NCI-H524 treated with DMSO at 0.1 percent for 48 hours (cell line): ENCODE data around the gene ZNF329.
A peak's percentile ranks its signal among the peaks of the same experiment; 100 is the strongest.

Experiments
- DNase-seq: peaks from one replicate; lab custom pipeline; 2025; lab: John Stamatoyannopoulos, UW

ZNF329 gene

GRCh38 chr19:58118979-58119733 is 31.4 kb downstream of the ZNF329 start:
- no peak for DNase-seq

- no peak for DNase-seq
Measured at GRCh38 chr19:58117841-58118575, 32.6 kb downstream of the ZNF329 start.

DNA sequence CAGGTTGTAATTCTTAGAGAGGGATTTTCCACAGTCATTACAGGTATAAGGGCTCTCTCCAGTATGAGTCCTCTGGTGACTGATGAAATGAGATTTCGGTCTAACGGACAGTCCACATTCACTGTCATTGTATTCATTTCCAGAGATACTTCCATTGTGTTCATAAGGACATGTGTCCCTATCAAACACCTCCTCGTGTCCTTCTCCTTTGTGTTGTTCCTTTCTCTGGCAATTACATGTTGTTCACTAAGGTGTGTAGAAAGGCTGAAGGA is 42.1 kb downstream of the ZNF329 start:
- DNase-seq = no peak

- no peak for DNase-seq
Measured at GRCh38 chr19:58107778-58108545, 42.6 kb downstream of the ZNF329 start.

- no peak for DNase-seq
Measured at GRCh38 chr19:58098682-58098998, 51.9 kb downstream of the ZNF329 start.

DNA sequence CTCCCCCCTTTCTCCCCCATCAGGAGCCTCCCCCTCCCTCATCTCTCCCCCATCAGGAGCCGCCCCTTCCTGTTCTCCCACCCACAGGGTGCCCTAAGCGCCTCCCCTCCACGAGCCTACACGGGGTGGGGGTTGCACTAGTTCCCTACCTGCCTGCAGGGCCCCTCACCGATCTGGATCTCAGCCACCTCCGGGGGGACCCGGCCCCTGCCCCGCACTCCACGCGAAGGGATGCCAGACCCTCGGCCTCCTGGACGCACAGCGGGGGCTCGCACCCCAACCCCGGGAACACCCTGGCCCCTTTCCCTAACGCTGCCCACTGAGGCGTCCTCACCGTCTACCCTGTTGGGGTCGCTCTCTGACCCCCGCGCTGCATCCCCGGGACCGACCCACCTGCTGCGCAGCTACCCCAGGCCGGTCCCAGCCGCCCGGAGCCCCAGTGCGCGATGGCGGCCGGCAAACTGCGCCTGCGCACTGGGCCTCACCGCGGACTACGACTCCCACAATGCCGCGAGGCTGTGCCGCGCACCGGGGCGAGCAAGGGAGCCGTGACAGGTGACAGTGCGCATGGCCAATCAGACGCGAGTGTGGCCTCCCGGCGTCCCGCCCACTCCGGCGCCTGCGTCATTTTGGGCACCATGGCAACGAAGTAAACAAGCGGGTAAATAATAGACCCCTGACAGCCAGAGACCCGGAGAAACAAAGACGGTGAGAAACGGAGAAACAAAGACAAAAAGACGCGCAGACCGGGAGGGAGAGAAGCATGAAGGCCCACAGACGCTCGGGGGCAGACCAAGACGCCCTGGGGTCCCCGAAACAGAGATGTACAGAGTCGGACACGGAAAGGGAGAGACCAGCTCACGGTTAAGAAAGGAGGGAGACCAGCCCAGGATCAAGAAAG is 52.6 kb downstream of the ZNF329 start, which contains the start of gene ZSCAN18:
ZSCAN18 (minus strand) TSS at position 451 of the 901 bp plus-strand sequence. CDS start 7,964 bp downstream, outside the sequence.
- peak; percentile 76 for DNase-seq

GRCh38 chr19:58097349-58097748 is 53.2 kb downstream of the ZNF329 start:
- no peak for DNase-seq

GRCh38 chr19:58096884-58097283 is 53.7 kb downstream of the ZNF329 start:
- no peak for DNase-seq

- no peak for DNase-seq
Measured at GRCh38 chr19:58095328-58095727, 55.3 kb downstream of the ZNF329 start.

DNA sequence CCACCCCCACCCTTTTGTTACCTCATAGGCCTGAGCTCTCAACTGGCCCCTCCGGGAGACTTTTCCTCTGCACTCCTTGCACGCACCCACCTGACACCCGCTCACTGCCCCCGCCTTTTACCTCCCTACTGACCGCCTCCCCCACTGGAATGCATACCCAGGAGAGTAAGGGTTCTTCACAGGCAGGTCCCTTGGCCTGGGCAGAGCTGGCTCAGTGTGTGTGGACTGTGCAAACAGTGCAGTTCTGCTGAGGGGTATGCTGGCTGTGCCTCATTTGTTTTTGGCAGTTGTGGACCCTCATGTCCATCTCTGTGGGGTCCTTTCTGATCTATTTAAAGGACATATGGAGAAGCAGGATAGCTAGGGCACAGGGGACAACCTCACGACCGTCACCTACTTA is 57.5 kb downstream of the ZNF329 start:
- no peak for DNase-seq

GRCh38 chr19:58091251-58091995 is 59.2 kb downstream of the ZNF329 start:
- no peak for DNase-seq

GRCh38 chr19:58089846-58090245 is 60.7 kb downstream of the ZNF329 start:
- DNase-seq = no peak

DNA sequence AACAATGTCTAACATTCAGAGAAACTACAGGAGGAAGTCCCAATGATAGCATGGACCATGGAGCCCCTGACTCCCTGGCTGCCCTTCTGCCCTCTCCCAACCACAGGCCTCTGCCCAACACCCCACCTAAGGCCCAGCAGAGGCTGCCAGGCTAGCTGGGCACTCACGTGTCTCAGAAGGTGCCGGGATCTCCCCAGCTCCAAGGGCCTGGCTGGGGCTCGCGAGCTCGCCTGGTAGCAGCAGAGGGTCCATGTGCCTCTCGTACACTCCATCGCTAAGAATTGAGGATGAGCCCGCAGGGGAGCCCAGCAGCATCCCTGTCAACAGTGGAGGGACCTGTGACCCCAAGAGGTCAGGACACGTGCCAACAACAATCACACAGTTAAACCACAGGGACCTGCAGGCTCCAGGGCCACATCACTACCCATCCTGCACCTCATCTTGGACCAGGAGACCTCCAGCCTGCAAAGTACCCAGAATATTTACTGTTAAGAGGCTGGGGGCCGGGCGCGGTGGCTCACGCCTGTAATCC is 62.0 kb downstream of the ZNF329 start:
- no peak for DNase-seq

GRCh38 chr19:58086825-58087710 is 63.5 kb downstream of the ZNF329 start:
- no peak for DNase-seq

GRCh38 chr19:58085348-58085875 is 65.2 kb downstream of the ZNF329 start:
- no peak for DNase-seq

DNA sequence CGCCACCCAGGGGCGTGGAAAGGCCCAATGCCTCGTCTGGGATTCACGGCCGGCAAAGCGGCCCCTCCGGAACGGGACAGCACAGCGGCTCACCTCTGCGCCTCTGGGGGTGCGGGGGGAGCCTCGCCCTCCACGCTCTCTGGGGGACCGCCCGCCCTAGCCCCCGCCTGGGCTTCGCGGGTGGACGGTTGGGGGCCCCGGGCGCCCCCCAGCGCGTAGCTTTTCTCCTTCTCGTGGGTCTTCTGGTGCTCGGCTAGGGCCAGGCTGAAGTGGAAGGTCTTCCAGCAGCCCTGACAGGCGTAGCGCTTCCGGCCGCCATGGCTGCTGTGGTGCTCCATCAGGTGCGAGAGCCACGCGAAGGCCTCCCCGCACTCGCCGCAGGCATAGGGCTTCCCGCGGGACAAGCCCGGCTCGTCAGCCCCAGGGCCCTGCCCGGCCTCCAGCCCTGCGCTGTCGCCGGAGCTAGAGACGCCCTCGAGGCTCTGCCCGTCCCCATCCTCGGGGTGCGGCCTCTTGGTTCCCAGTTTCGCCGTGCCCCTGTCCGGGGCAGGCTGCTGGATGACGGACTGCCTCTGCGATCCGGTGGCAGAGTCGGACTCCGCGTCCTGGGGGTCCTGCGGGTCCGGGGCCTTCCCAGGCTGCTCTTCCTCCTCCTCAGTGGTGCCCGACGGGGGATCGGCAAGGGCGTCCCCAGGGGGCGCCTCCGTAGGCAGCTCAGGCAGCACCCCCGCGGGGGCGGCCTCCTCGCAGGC is 65.8 kb downstream of the ZNF329 start:
- no peak for DNase-seq

- no peak for DNase-seq
Measured at GRCh38 chr19:58083021-58083420, 67.6 kb downstream of the ZNF329 start.

- DNase-seq = no peak
Measured at GRCh38 chr19:58079792-58080191, 70.8 kb downstream of the ZNF329 start.
